ENCODE data around the gene PROB1. TPM values are rescaled to one million over a fixed set of nuclear protein-coding genes. Genes with fewer than 3 reads are reported as not detected.
A peak's percentile ranks its signal among the peaks of the same experiment; 100 is the strongest.

The PROB1 gene
- total and polyA plus RNA-seq, 9 of the 15 experiments (the other 6 are each of a cell fraction or from before 2014, with no cell fraction given), result 0.01 to 1.8 (median 0.47) TPM

- TF ChIP-seq FOXO4 (CRISPR knock-in tag; IDR thresholded peaks at IDR 0.05), result no peak
Measured at GRCh38 chr5:139425497-139425896, 30.6 kb upstream of the PROB1 start (continued).

GRCh38 chr5:139422307-139422893, 27.5 kb upstream of the PROB1 start:
- Histone ChIP-seq H2AFZ (ENCODE audit: low read depth, low read length) (no peak overlapping the region), H4K20me1 (replicated peaks; ENCODE audit: control insufficient read depth, insufficient read depth, low read length) (no peaks in the 10 kb centered on the region), H3K27me3 (ENCODE audit: control insufficient read depth in 2 of 2, insufficient read depth in 2 of 2, low read length in 2 of 2) (no peaks in the 10 kb centered on the region), H3K9ac (ENCODE audit: insufficient read depth in 1 of 2, low read depth in 2 of 2, low read length in 2 of 2) (no peak overlapping the region), H3K4me1 (replicated peaks in 1 of 2; ENCODE audit: control insufficient read depth in 2 of 2, insufficient read depth in 2 of 2, low read length in 2 of 2) (peaks cover 3 to 5% of the 10 kb centered on the region in 2 experiments; a peak in 3 of 5 replicates), H3K4me3 (no peak overlapping the region), H3K79me2 (ENCODE audit: control insufficient read depth, insufficient read depth, low read length) (no peaks in the 10 kb centered on the region), H3K9me3 (replicated peaks; ENCODE audit: control insufficient read depth, insufficient read depth, low read depth, low read length) (no peaks in the 10 kb centered on the region), H3K27ac (ENCODE audit: extremely low read depth, low read depth, low read length) (no peak overlapping the region), H3K9me1 (ENCODE audit: control insufficient read depth, insufficient read depth, low read length) (no peaks in the 10 kb centered on the region), H3K36me3 (ENCODE audit: control insufficient read depth, insufficient read depth, low read length) (no peaks in the 10 kb centered on the region), H3K4me2 (ENCODE audit: insufficient read depth, low read length) (no peak overlapping the region)
- ATAC-seq, result peak; percentile 91
- no TSS peak for BruUV-seq (replicated peaks)
- intact Hi-C loops (cut with micrococcal nuclease) (loop anchor here (1.0 to 10.0 kb wide), 6 partner anchors 37 to 342 kb away; partner anchors contain the start of gene STING1), in situ Hi-C loops (cut with MboI) (loop anchor here (5.0 kb wide), 1 partner anchor 95 kb away; no protein-coding TSS in a partner anchor)
- DNase-seq (ENCODE audit: extremely low read depth in 1 of 4, low spot score in 3 of 4), result peak; percentile 78 to 82 (median 80)
- FAIRE-seq, result peak; percentile 88
- CTCF ChIA-PET (ENCODE audit: low intra/inter-chr PET ratio), result interaction anchor here (0.6 to 2.6 kb wide), 9 partner anchors 88 to 343 kb away, joined by 3 to 25 read pairs (median 5); no protein-coding TSS in a partner anchor
- POLR2A ChIA-PET, result interaction anchor here (0.6 to 1.1 kb wide), 6 partner anchors 12 to 436 kb away, joined by 3 to 5 read pairs (median 3); no protein-coding TSS in a partner anchor
- 25% methylated on average over 4 of the region's 5 CpGs for WGBS (ENCODE audit: insufficient coverage, low coverage, missing lambda C conversion rate)
- TF ChIP-seq ZNF239 (CRISPR knock-in tag; IDR thresholded peaks at IDR 0.05), result no peak
- TF ChIP-seq RBM25 (IDR thresholded peaks at IDR 0.05; ENCODE audit: low read depth, low read length, severe bottlenecking), result no peak
- 0 out of 2 replicates have a peak, but pooled peaks have one; percentile 17 for TF ChIP-seq HCFC1 (IDR thresholded peaks at IDR 0.05; ENCODE audit: low read depth, low read length)
- no peak for TF ChIP-seq ZBTB12 (CRISPR knock-in tag; IDR thresholded peaks at IDR 0.05)
- TF ChIP-seq ZNF780A (CRISPR knock-in tag; IDR thresholded peaks at IDR 0.05), result no peak
- TF ChIP-seq SOX6 (IDR thresholded peaks at IDR 0.05), result 0 out of 2 replicates have a peak, but pooled peaks have one; percentile 18
- TF ChIP-seq MAZ (CRISPR knock-in tag; conservative IDR thresholded peaks at IDR 0.05 in 1 of 2, IDR thresholded peaks at IDR 0.05 in 1 of 2), result no peak
- TF ChIP-seq HNRNPK (IDR thresholded peaks at IDR 0.05; ENCODE audit: low read depth, low read length, poor library complexity, severe bottlenecking), result no peak
- no peak for TF ChIP-seq ZBTB2 (IDR thresholded peaks at IDR 0.05)
- no peak for TF ChIP-seq ZNF511 (CRISPR knock-in tag; IDR thresholded peaks at IDR 0.05)
- TF ChIP-seq E2F8 (IDR thresholded peaks at IDR 0.05; ENCODE audit: low read depth, partially characterized antibody), result peak; percentile 25
